H54 (cell line): ENCODE results near the gene UBN2.

Experiments
- DNase-seq: peaks from one replicate; pipeline ENCODE4 v3.0.0; 2011; ENCODE audit warnings: low spot score, mixed read lengths; ENCODE audit not compliant: insufficient read length
- FAIRE-seq: peaks from 3 replicates; lab custom pipeline; 2011; peaks lifted over from hg19 to GRCh38; lab: Jason Lieb, UNC
- POLR2A ChIP-seq: IDR thresholded peaks from 2 replicates; pipeline ENCODE4 v1.6.1; 2011; ENCODE audit warnings: low read depth, mild to moderate bottlenecking, low read length

Gene UBN2

DNA sequence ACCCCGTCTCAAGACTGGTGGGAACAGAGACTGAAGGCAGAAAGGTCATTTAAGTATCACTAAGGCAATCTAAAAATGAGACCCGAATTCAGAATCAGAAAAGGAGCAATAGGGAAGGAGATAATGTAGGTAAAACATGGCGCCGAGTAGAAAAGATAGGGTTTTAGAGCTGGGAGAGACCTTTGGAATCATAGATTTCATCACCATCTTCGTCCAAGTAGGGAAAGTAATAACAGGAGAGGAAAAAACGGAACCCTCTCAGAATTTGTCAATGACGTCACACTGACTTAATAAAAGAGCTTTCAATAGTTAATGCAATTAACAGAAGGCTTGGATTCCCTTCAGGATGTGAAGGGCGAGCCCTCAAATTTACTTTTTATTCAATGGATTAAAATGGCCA is 1.0 kb upstream of the UBN2 start:
- no peak for TF ChIP-seq POLR2A
- no peak for FAIRE-seq

GRCh38 chr7:139230484-139230773 is 608 bp upstream of the UBN2 start:
- TF ChIP-seq POLR2A = no peak
- DNase-seq (no peak), FAIRE-seq (no peak)

More for the DNA sequence above, 1.0 kb upstream of the UBN2 start:
- DNase-seq = no peak

DNA sequence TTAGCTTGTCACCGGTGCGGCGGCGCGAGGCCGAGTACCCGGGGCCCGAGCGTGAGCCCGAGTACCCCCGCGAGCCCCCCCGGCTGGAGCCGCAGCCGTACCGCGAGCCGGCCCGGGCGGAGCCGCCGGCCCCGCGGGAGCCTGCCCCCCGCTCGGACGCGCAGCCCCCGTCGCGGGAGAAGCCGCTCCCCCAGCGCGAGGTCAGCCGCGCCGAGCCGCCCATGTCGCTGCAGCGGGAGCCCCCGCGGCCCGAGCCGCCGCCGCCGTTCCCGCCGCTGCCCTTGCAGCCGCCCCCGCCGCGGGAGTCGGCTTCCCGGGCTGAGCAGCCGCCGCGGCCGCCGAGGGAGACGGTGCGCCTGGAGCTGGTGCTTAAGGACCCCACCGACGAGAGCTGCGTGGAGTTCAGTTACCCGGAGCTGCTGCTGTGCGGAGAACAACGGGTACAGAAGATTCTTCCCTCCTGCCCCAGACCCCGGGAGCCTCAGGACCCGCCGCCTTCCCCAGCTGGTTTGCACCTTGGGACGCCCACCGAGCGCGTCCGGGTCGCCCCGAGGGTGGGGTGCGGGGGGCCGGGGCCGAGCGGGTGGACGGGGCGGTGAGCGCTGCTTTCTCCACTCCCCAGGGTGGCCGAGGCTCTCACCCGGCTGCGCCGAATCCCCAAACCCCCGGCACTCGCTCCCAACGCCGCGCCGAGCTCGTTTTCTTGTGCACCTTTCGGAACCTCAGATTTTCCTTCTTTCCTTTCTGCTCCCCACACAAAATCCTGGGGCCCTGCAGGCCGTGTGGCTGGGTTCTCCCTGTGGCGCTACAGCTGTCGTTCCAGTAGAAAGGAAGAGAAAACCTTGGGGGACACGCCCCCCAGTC is 708 bp downstream of the UBN2 start:
- FAIRE-seq = no peak
- peak; percentile 26 for DNase-seq
- TF ChIP-seq POLR2A = no peak

- DNase-seq (no peak), FAIRE-seq (no peak)
- no peak for TF ChIP-seq POLR2A
Measured at GRCh38 chr7:139232377-139232717, 1.3 kb downstream of the UBN2 start.

DNA sequence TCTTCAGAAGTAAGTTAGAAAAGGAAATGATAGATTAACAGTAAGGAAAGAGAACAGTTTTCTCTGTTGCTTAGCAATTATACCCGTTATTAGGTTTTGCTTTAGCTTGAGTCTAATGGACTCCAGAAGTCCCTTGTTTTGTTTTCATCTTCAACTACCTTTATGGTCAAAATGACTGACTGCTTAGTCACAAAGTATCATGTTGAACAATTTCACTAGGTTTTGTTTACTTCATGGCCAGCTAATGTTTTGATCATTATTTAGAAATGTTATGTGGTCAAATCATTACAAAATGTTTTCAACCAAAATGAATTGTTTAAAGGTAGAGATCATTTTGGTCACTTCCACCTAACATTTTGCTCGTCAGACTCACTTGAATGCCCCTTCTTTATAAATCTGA is 1.9 kb downstream of the UBN2 start:
- no peak for TF ChIP-seq POLR2A
- DNase-seq (peak; percentile 29), FAIRE-seq (peak; percentile 86)

GRCh38 chr7:139241258-139241657 is 10.2 kb downstream of the UBN2 start:
- TF ChIP-seq POLR2A = no peak
- FAIRE-seq (no peak), DNase-seq (no peak)

GRCh38 chr7:139242741-139243281 is 11.8 kb downstream of the UBN2 start:
- DNase-seq = no peak
- FAIRE-seq = peak; percentile 69
- TF ChIP-seq POLR2A = no peak

- FAIRE-seq (no peak), DNase-seq (no peak)
- no peak for TF ChIP-seq POLR2A
Measured at GRCh38 chr7:139245401-139245800, 14.4 kb downstream of the UBN2 start.

DNA sequence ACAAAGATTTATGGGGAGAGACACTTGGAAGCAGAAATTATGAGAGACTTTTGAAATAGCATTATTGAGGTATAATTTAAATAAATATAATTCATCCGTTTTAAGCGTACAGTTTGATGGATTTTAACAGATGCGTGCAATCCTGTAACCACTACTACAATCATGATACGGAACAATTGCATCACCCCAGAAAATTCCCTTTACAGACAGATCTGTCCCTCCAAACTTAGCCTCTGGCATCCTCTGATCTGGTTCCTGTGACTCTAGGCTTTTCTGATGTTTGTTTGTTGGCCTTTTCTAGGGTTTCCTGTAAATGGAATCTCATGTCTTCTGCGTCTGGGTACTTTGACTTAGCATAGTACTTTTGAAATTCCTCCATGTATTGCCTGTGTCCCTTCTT is 15.5 kb downstream of the UBN2 start:
- DNase-seq (no peak), FAIRE-seq (no peak)
- no peak for TF ChIP-seq POLR2A

DNA sequence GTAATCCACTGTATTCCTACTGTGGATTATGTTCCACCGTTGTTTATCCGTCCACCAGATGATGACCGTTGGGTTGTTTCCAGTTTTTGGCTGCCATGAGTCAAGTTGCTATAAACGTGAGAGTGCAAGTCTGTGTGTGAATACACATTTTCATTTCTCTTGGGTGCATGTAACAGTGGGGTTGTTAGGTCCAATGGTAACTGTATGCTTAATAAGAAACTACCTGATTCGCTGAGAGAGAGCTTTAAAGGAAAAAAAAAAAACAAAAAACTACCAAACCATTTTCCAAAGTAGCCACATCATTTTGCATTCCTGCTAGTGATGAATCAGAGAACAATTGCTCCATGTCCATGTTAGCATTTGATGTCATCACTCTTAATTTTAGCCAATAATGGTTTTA is 15.9 kb downstream of the UBN2 start:
- DNase-seq (no peak), FAIRE-seq (no peak)
- TF ChIP-seq POLR2A = no peak

DNA sequence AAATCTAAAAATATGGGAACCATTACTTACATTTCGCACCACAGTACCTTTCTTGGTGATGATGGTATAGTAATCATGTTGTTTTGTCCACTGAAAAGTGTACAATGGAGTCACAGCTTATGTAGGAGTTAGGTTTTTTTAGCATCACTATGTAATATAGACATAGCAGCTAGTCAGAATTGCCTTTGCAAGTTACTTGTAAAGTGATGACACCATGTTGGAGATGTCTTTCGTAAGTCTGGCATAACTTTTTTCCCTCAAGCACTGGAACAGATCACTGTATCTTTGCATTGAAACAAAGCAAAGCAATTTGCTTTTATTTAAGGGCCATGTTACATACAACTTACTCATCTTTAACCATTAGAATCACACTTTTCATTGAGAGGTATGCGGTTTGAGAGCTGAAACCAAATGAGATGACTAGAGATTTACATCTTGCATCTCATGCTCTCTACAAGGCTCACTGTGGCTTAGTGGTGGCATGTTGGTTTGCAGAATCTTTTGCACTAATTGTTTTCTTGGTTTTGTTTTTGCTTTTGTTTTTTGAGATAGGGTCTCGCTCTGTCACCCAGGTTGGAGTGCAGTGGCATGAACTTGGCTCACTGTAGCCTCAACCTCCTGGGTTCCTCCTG is 18.3 kb downstream of the UBN2 start:
- DNase-seq = no peak
- no peak for FAIRE-seq

DNA sequence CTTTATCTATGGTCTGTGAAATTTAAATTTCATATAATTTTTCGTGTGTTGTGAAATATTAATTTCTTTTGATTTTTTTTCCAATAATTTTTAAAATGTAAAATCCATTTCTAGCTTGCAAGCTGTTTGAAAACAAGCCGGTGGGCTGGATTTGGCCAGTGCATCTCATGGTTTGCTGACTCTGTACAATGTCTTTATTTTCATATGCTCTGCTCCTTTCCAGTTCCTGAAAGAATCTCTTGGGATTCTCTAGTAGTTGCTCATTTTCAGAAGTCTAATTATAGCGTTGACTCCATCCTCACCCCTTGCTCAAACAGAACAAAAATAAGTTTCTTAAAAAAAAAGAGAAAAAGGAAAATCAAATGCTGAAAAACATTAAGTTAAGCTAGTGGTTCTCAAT is 21.4 kb downstream of the UBN2 start:
- no peak for FAIRE-seq

More for the DNA sequence above, 18.3 kb downstream of the UBN2 start:
- no peak for TF ChIP-seq POLR2A

DNA sequence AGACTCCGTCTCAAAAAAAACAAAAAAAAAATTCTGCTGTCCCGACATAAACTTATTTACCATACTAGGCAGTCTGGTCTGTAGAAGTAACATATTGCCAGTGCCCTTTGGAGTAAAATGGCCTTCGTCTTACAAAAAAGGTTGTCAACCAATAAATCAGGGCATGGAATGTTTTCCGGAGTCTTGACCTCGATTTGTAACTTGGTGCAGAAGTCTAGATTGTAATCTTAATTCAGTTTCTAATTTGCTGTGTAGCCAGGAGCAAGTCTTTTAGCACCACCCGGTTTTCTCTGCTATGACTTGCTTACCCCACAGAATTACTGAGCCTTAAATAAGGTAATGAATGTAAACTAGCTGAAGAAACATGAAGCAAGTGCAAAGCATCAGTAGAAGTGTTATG is 23.2 kb downstream of the UBN2 start:
- FAIRE-seq (no peak), DNase-seq (no peak)
- TF ChIP-seq POLR2A = no peak

More for the DNA sequence above, 21.4 kb downstream of the UBN2 start:
- no peak for DNase-seq
- no peak for TF ChIP-seq POLR2A

DNA sequence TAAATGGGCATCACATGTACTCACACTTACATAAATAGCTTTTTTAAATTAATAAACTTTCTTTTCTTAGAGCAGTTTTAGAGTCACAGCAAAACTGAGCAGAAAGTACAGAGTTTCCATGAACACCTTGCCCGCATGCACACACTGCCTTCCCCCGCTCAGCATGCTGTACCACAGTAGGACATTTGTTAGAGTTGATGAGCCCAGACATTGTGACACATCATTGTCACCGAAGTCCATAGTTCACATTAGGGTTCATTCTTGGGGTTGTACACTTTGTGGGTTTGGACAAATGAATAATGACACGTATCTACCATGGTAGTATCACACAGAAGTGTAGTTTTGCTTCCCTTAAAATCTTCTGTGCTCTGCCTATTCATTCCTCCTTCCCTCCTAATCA is 23.7 kb downstream of the UBN2 start:
- no peak for TF ChIP-seq POLR2A
- FAIRE-seq (no peak), DNase-seq (no peak)

GRCh38 chr7:139255290-139255689 is 24.3 kb downstream of the UBN2 start:
- FAIRE-seq = no peak
- no peak for TF ChIP-seq POLR2A
- DNase-seq = no peak
